H1 (cell line): ENCODE data around the gene SCAPER. TPM values are rescaled to one million over a fixed set of nuclear protein-coding genes. Genes with fewer than 3 reads are reported as not detected.

ENCODE experiments used
- CTCF ChIA-PET: fragments of 300-600 bp; sonication (Branson Sonifier 250); formaldehyde crosslinking; loops from one replicate; lab custom pipeline; 2021; ENCODE audit not compliant: partially characterized antibody; lab: Charles Lee
- POLR2A ChIA-PET: fragments of 300-600 bp; sonication (Branson Sonifier 250); formaldehyde crosslinking; loops from one replicate; lab custom pipeline; 2021; ENCODE audit warnings: inconsistent platforms; ENCODE audit not compliant: partially characterized antibody; lab: Charles Lee
- DNase-seq, 2 experiments: peaks; one replicate each; pipeline versions ENCODE4 v3.0.0 to v3.0.0-alpha.2; 2010 to 2022; ENCODE audit warnings: low spot score in 2 of 2, low read depth in 1 of 2, mixed read lengths in 1 of 2
- FAIRE-seq: peaks from 2 replicates; lab custom pipeline; 2011; peaks lifted over from hg19 to GRCh38; lab: Jason Lieb, UNC
- H2AFZ ChIP-seq: 2 replicates; pipeline ENCODE4 v1.8.1; 2012; ENCODE audit warnings: low read length, inconsistent platforms
- H2AK5ac ChIP-seq: 2 replicates; pipeline ENCODE4 v1.6.1; 2013; ENCODE audit warnings: low read depth, low read length
- H2BK120ac ChIP-seq: replicated peaks from 2 replicates; pipeline ENCODE3; 2013; ENCODE audit warnings: low read depth, low read length, inconsistent platforms
- H2BK12ac ChIP-seq: 2 replicates; pipeline ENCODE4 v1.6.1; 2013; ENCODE audit warnings: low read depth, low read length
- H2BK15ac ChIP-seq: 2 replicates; pipeline ENCODE4 v1.6.1; 2013; ENCODE audit warnings: low read length
- H2BK20ac ChIP-seq: 2 replicates; pipeline ENCODE4 v1.6.1; 2013; ENCODE audit warnings: low read length
- H2BK5ac ChIP-seq: 2 replicates; pipeline ENCODE4 v1.6.1; 2013; ENCODE audit warnings: low read depth, low read length
- H3K14ac ChIP-seq: 2 replicates; pipeline ENCODE4 v1.6.1; 2013; ENCODE audit warnings: inconsistent platforms; ENCODE audit not compliant: insufficient read length
- H3K18ac ChIP-seq: 2 replicates; pipeline ENCODE4 v1.6.1; 2013; ENCODE audit warnings: low read length; ENCODE audit errors: extremely low read depth
- H3K23ac ChIP-seq: 2 replicates; pipeline ENCODE4 v1.6.1; 2013; ENCODE audit warnings: inconsistent platforms; ENCODE audit not compliant: insufficient read length
- H3K23me2 ChIP-seq: 2 replicates; pipeline ENCODE4 v1.6.1; 2013; ENCODE audit warnings: low read depth, low read length
- H3K27ac ChIP-seq: 2 replicates; pipeline ENCODE4 v1.6.1; 2011; ENCODE audit warnings: low read depth, low read length, inconsistent platforms
- H3K27me3 ChIP-seq, 4 experiments: replicated peaks in 1 of 4; 1 replicate in 1 of 4; 2 replicates in 3 of 4; pipeline versions ENCODE4 v1.6.1 to v1.8.1; 2011 to 2013; ENCODE audit warnings: low read length in 3 of 4, mild to moderate bottlenecking in 3 of 4, inconsistent platforms in 2 of 4, mixed read lengths in 2 of 4, moderate library complexity in 1 of 4; ENCODE audit not compliant: control insufficient read depth in 3 of 4, insufficient read depth in 3 of 4; ENCODE audit errors: extremely low read depth in 1 of 4
- H3K36me3 ChIP-seq, 4 experiments: 2 replicates each; pipeline versions ENCODE4 v1.6.1 to v1.8.1; 2011 to 2013; ENCODE audit warnings: mild to moderate bottlenecking in 4 of 4, low read length in 3 of 4, moderate library complexity in 2 of 4, control low read depth in 1 of 4, inconsistent platforms in 1 of 4; ENCODE audit not compliant: insufficient read depth in 4 of 4, control insufficient read depth in 2 of 4
- H3K4ac ChIP-seq: replicated peaks from 2 replicates; pipeline ENCODE3; 2013; ENCODE audit warnings: low read length, low read depth, mixed read lengths, inconsistent platforms; ENCODE audit not compliant: insufficient read length
- H3K4me1 ChIP-seq, 4 experiments: replicated peaks in 1 of 4; 1 replicate in 1 of 4; 2 replicates in 3 of 4; pipeline versions ENCODE4 v1.6.1 to v1.8.1; 2011 to 2013; ENCODE audit warnings: low read length in 3 of 4, inconsistent platforms in 2 of 4, mixed read lengths in 1 of 4; ENCODE audit not compliant: insufficient read depth in 4 of 4, control insufficient read depth in 3 of 4
- H3K4me2 ChIP-seq, 2 experiments: 2 replicates each; pipeline versions ENCODE4 v1.6.1 to v1.8.1; 2011 to 2013; ENCODE audit warnings: low read depth in 2 of 2, low read length in 2 of 2, control low read depth in 1 of 2, inconsistent platforms in 1 of 2, mild to moderate bottlenecking in 1 of 2; ENCODE audit not compliant: insufficient read depth in 1 of 2
- H3K4me3 ChIP-seq, 4 experiments: fragments of 200-600, 300-600 bp in 1 of 4; sonication (generic), shearing (Covaris generic), sonication (Bioruptor Twin) in 1 of 4; 2 replicates each; pipeline versions ENCODE4 v1.5.1 to v1.8.1; 2011 to 2016; ENCODE audit warnings: low read length in 4 of 4, low read depth in 3 of 4, control low read depth in 2 of 4, inconsistent platforms in 2 of 4, mild to moderate bottlenecking in 2 of 4, mixed read lengths in 1 of 4, moderate library complexity in 1 of 4; ENCODE audit not compliant: insufficient read depth in 2 of 4; ENCODE audit errors: extremely low read depth in 1 of 4
- H3K56ac ChIP-seq: replicated peaks from 2 replicates; pipeline ENCODE3; 2013; ENCODE audit warnings: low read depth, mild to moderate bottlenecking, mixed read lengths, low read length, inconsistent platforms; ENCODE audit not compliant: insufficient read length
- H3K79me1 ChIP-seq: 2 replicates; pipeline ENCODE4 v1.6.1; 2013; ENCODE audit warnings: low read depth, low read length, control low read depth
- H3K79me2 ChIP-seq, 2 experiments: 2 replicates each; pipeline versions ENCODE4 v1.6.1 to v1.8.1; 2012 to 2013; ENCODE audit warnings: low read length in 2 of 2, mild to moderate bottlenecking in 2 of 2, inconsistent platforms in 1 of 2; ENCODE audit not compliant: insufficient read depth in 2 of 2, control insufficient read depth in 1 of 2
- H3K9ac ChIP-seq, 4 experiments: replicated peaks in 1 of 4; 1 replicate in 1 of 4; 2 replicates in 3 of 4; pipeline versions ENCODE4 v1.6.1 to v1.8.1; 2011 to 2013; ENCODE audit warnings: low read depth in 3 of 4, low read length in 3 of 4, control low read depth in 2 of 4, mild to moderate bottlenecking in 2 of 4, moderate library complexity in 2 of 4, inconsistent platforms in 1 of 4; ENCODE audit errors: extremely low read depth in 1 of 4
- H3K9me3 ChIP-seq, 2 experiments: 2 replicates each; pipeline versions ENCODE4 v1.6.1 to v1.8.1; 2012 to 2013; ENCODE audit warnings: mild to moderate bottlenecking in 2 of 2, moderate library complexity in 2 of 2, control low read depth in 1 of 2, inconsistent platforms in 1 of 2, low read depth in 1 of 2, low read length in 1 of 2, mixed read lengths in 1 of 2; ENCODE audit not compliant: insufficient read depth in 2 of 2
- H4K20me1 ChIP-seq, 2 experiments: replicated peaks in 1 of 2; 2 replicates each; pipeline versions ENCODE3 to v1.8.1; 2011 to 2013; ENCODE audit warnings: inconsistent platforms in 2 of 2, low read length in 2 of 2, mild to moderate bottlenecking in 1 of 2; ENCODE audit not compliant: insufficient read depth in 2 of 2, control insufficient read depth in 1 of 2
- H4K5ac ChIP-seq: 2 replicates; pipeline ENCODE4 v1.6.1; 2013; ENCODE audit warnings: low read length, low read depth, mixed read lengths, inconsistent platforms; ENCODE audit not compliant: insufficient read length
- H4K8ac ChIP-seq: 2 replicates; pipeline ENCODE4 v1.8.0; 2013; ENCODE audit warnings: mild to moderate bottlenecking, moderate library complexity, low read length, inconsistent platforms; ENCODE audit not compliant: insufficient read depth; ENCODE audit errors: extremely low read depth
- H4K91ac ChIP-seq: replicated peaks from 2 replicates; pipeline ENCODE3; 2013; ENCODE audit warnings: low read length, mixed read lengths, inconsistent platforms; ENCODE audit not compliant: insufficient read length
- CREB1 ChIP-seq: IDR thresholded peaks from 2 replicates; pipeline ENCODE4 v1.6.1; 2012; ENCODE audit warnings: inconsistent platforms
- CTBP2 ChIP-seq: IDR thresholded peaks from 2 replicates; pipeline ENCODE4 v1.7.0; 2011; ENCODE audit warnings: borderline replicate concordance, mild to moderate bottlenecking, moderate library complexity, mixed read lengths, low read length; ENCODE audit not compliant: insufficient read depth, insufficient read length
- EGR1 ChIP-seq: IDR thresholded peaks from 2 replicates; pipeline ENCODE4 v1.6.1; 2011; ENCODE audit warnings: low read depth, low read length, borderline replicate concordance
- EZH2 ChIP-seq: fragments of 200-600 bp; sonication (generic); IDR thresholded peaks from 2 replicates; pipeline ENCODE4 v1.7.1; 2012; ENCODE audit warnings: low read depth, mild to moderate bottlenecking, moderate library complexity, low read length, inconsistent platforms; ENCODE audit not compliant: severe bottlenecking
- JUND ChIP-seq: IDR thresholded peaks from 2 replicates; pipeline ENCODE4 v1.6.1; 2011; ENCODE audit warnings: mild to moderate bottlenecking, improper control_type of control experiment, low read length
- KDM4A ChIP-seq: IDR thresholded peaks from one replicate; pipeline ENCODE4 v1.7.1; 2012; ENCODE audit warnings: low read depth, mild to moderate bottlenecking, moderate library complexity, low read length, inconsistent platforms; ENCODE audit not compliant: severe bottlenecking
- RXRA ChIP-seq: IDR thresholded peaks from 2 replicates; pipeline ENCODE4 v1.6.1; 2011; ENCODE audit warnings: low read depth, mild to moderate bottlenecking, low read length, moderate library complexity; ENCODE audit not compliant: insufficient read depth
- SAP30 ChIP-seq: fragments of 300-600 bp; sonication (generic); IDR thresholded peaks from 2 replicates; pipeline ENCODE4 v1.7.1; 2012; ENCODE audit warnings: low read length, moderate library complexity, mild to moderate bottlenecking, inconsistent platforms; ENCODE audit not compliant: insufficient read depth, insufficient replicate concordance
- SRF ChIP-seq: IDR thresholded peaks from 2 replicates; pipeline ENCODE4 v1.6.1; 2011; ENCODE audit warnings: mild to moderate bottlenecking, low read depth, low read length, moderate library complexity
- TCF12 ChIP-seq: IDR thresholded peaks from 2 replicates; pipeline ENCODE4 v1.6.1; 2011; ENCODE audit warnings: low read depth, mild to moderate bottlenecking, low read length
- TEAD4 ChIP-seq: IDR thresholded peaks from 2 replicates; pipeline ENCODE4 v1.6.1; 2012; ENCODE audit warnings: low read depth, low read length, inconsistent platforms, mixed read lengths
- WGBS, 2 experiments: shearing (Covaris generic) in 1 of 2; methylation state at CpG; one replicate each; pipeline versions ENCODE4 v1.1.6 to v1.1.7; 2013 to 2015; ENCODE audit warnings: low lambda C conversion rate in 2 of 2, mixed read lengths in 2 of 2, inconsistent platforms in 1 of 2, low coverage in 1 of 2, missing lambda C conversion rate in 1 of 2; ENCODE audit not compliant: insufficient replicate concordance in 2 of 2, insufficient coverage in 1 of 2, insufficient read length in 1 of 2; ENCODE audit errors: extremely low coverage in 1 of 2, missing lambda C conversion rate in 1 of 2; 5-methylcytosine and 5-hydroxymethylcytosine counted together
- polyA plus RNA-seq, 7 experiments: library from polyadenylated mRNA; depleted of rRNA in 3 of 7; stranded (reverse) in 5 of 7; unstranded in 2 of 7; fragments of >200 nt in 5 of 7; fragments of 200-250 nt in 2 of 7; gene quantifications; 1 replicate in 5 of 7; 2 replicates in 1 of 7; 4 replicates in 1 of 7; pipeline versions ENCODE4 v1.2.1 to v1.2.3, GENCODE V29; 2011 to 2013; ENCODE audit warnings: missing spikeins in 2 of 7, mixed read lengths in 2 of 7
- total RNA-seq: library from RNA; stranded (reverse); fragmentation: NEBNext Ultra II Directional; extraction: Animal tissue kit (Norgen Biotek cat#: 25700); gene quantifications from 2 replicates; pipeline ENCODE4 v1.2.1, GENCODE V29; 2021
- TF ChIP-seq, protein P1 (sequence below), 3 experiments: IDR thresholded peaks; 1 replicate in 2 of 3; 2 replicates in 1 of 3; pipeline versions ENCODE4 v1.5.1 to v1.6.1; 2011; ENCODE audit warnings: low read length in 3 of 3, mild to moderate bottlenecking in 3 of 3, inconsistent platforms in 2 of 3, low read depth in 1 of 3, moderate library complexity in 1 of 3; ENCODE audit not compliant: insufficient read depth in 1 of 3; ENCODE audit errors: control extremely low read depth in 1 of 3

Gene SCAPER
- total and polyA plus RNA-seq, 2 of the 8 experiments (the other 6 are each of a cell fraction or from before 2014, with no cell fraction given) = 1.6 to 6.8 TPM

DNA sequence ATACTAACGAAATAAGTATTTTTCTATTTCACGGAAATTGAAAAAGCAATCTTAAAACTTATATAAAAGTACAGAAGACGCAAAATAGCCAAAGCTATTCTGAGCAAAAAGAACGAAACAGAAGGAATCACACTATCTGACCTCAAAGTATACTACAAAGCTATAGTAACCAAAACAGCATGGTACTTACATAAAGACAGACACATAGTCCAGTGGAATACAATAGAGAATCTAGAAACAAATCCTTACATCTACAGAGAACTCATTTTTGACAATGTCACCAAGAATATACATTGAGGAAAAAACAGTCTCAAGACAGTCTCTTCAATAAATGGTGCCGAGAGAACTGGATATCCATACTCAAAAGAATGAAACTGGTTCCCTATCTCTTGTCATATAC, 322.6 kb downstream of the SCAPER start:
- WGBS, 2 experiments = 70% methylated on average over 5 of the region's 5 CpGs; no CpG with 5 or more reads in 1 of the 2 experiments
- no peak overlapping the region for H3K4me3 ChIP-seq
- H3K36me3 ChIP-seq = no peaks in the 10 kb centered on the region
- no peak overlapping the region for H2AK5ac ChIP-seq
- H2BK12ac ChIP-seq = no peak overlapping the region
- no peak overlapping the region for H3K4me2 ChIP-seq
- H4K8ac ChIP-seq = no peak overlapping the region
- no peaks in the 10 kb centered on the region for H3K79me1 ChIP-seq
- no peak overlapping the region for H4K5ac ChIP-seq
- H3K27ac ChIP-seq = no peak overlapping the region
- no peak overlapping the region for H3K18ac ChIP-seq
- ChIA-PET CTCF (no interaction called here), POLR2A (no interaction called here)
- H3K4ac ChIP-seq = no peak overlapping the region
- no peaks in the 10 kb centered on the region for H3K4me1 ChIP-seq
- no peak overlapping the region for H3K14ac ChIP-seq
- H3K27me3 ChIP-seq = no peaks in the 10 kb centered on the region
- H4K20me1 ChIP-seq = no peaks in the 10 kb centered on the region
- no peaks in the 10 kb centered on the region; a peak in 1 of 4 replicates for H3K9me3 ChIP-seq
- FAIRE-seq = no peak
- H2BK120ac ChIP-seq = no peak overlapping the region
- DNase-seq = no peak
- H4K91ac ChIP-seq = no peak overlapping the region
- no peaks in the 10 kb centered on the region for H3K79me2 ChIP-seq
- no peak overlapping the region for H2AFZ ChIP-seq
- H2BK5ac ChIP-seq = no peak overlapping the region
- no peak overlapping the region for H3K9ac ChIP-seq
- H3K56ac ChIP-seq = no peak overlapping the region
- no peak overlapping the region for H3K23ac ChIP-seq
- no peak overlapping the region for H2BK20ac ChIP-seq
- H2BK15ac ChIP-seq = no peak overlapping the region
- H3K23me2 ChIP-seq = no peaks in the 10 kb centered on the region
- TF ChIP-seq RXRA (no peak), TEAD4 (no peak), EGR1 (no peak), SRF (no peak), TCF12 (no peak), SAP30 (no peak), CTBP2 (no peak), CREB1 (no peak), KDM4A (no peak), EZH2 (no peak), JUND (no peak)
- TF ChIP-seq, protein P1, sequence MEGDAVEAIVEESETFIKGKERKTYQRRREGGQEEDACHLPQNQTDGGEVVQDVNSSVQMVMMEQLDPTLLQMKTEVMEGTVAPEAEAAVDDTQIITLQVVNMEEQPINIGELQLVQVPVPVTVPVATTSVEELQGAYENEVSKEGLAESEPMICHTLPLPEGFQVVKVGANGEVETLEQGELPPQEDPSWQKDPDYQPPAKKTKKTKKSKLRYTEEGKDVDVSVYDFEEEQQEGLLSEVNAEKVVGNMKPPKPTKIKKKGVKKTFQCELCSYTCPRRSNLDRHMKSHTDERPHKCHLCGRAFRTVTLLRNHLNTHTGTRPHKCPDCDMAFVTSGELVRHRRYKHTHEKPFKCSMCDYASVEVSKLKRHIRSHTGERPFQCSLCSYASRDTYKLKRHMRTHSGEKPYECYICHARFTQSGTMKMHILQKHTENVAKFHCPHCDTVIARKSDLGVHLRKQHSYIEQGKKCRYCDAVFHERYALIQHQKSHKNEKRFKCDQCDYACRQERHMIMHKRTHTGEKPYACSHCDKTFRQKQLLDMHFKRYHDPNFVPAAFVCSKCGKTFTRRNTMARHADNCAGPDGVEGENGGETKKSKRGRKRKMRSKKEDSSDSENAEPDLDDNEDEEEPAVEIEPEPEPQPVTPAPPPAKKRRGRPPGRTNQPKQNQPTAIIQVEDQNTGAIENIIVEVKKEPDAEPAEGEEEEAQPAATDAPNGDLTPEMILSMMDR (IDR thresholded peaks at IDR 0.05; ENCODE audit: control extremely low read depth in 1 of 3, insufficient read depth in 1 of 3, low read depth in 1 of 3, low read length in 3 of 3) = no peak
